Stimulated activated CD8-positive, alpha-beta memory T cell treated with anti-CD3 and anti-CD28 coated beads, Interleukin-15, amount 100 ng/mL, for 4 hours (primary cell): Measurements from ENCODE around the gene PPP1R12B.
"Not testable (repeated sequence)": the region's sequence is repeated elsewhere in the genome, so short reads cannot be mapped to it uniquely, and the experiment has no call there.

Experiments
- DNase-seq, 2 donors: peaks; one replicate each; pipeline ENCODE4 v3.0.0-alpha.2; 2020; ENCODE audit warnings: low read depth in 2 of 2

The PPP1R12B gene

DNA sequence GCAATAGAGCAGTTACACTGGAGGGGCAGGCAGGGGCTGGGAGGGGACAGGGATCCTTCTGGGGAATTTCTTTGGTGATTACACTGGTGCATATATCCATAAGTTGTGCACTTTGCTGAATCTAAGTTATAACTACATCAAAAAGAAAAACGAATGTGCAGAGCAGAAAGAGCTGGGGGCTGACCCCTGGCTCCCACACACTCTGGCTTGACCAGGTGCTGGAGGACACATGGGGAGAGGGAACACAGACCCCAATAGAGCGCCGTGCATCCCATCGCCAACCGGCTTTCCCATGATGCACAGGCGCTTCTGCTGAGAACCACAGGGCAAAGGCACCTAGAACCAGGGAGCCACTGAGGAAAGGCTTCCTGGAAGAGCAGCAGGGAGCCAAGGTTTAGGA lies 281.6 kb downstream of the PPP1R12B start:
- DNase-seq = not testable (repeated sequence)

DNA sequence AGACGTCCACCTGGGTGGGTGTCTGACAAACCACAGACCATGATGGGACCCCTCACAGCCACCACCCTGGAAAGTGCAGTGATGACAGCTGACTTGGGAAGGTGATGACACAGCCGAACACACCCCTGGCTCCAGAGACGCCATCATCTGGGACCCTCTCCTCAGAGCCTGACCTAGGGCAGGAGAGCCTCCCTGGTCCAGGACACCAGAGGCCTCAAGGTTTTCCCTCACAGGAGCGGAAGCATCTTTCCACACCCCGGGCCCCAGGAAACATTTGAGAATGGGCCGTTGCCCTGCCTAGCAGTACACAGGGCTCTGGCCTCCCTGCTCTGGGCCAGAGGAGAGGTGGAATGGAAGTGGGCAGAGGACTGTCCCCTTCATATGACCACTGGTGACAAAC lies 282.0 kb downstream of the PPP1R12B start:
- DNase-seq = no peak

DNA sequence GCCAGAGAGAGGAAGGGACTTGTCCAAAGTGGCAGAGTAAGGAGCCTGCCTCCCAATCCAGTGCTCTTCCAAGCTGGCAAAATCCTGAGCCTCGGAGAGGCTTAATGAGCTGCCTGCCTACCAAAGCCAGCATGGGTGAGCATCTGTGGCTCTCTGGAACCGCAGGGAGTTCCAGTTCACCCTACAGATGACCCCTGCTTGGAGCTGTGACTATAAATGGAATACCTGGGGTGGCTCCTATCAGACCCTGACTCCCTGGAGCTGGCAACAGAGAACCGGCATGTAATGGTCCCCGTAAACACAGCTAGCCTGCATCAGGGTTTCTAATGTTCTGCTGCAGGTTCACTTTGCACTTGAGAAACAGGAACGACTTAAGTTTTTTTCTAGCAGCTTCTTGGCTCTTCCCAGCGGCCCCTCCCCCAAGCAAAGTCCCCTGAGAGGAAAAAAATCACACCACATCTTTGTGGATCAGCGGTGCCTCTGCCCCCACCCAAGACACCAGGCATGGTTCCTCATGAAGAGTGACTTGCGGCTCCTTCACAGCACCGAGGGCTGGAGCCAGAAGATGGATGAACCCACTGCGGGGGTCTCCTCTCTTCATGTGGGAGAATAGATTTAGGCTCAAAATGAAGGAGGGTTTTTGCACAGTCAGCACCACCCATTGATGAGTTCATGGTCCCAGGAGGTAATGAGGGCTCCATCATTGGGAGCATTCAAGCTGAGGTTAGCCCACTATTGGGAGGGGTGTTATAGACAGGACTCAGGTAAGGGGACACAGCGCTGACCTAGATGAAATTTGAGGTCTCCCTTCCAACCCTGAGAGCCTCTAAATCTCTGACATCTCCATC lies 282.8 kb downstream of the PPP1R12B start:
- DNase-seq = no peak

DNA sequence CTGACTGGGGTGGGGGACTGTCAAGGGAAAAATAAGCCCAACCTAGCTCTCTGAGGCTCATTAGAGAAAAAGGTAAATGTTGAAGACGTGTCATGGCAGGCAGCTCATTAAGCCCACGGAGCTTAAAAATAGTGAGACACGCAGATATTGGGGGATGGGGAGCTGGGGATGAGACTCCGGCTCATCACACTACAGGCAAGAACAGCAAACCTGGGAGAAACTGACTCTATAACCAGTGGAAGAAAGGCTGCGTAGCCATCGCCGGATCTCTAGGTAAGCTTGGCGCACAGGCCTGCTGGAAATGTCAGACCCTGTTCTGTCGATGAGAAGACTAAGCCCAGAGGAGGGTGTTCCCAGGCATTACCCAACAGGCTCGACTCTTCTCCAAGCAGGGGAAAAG lies 283.7 kb downstream of the PPP1R12B start:
- no peak for DNase-seq

DNA sequence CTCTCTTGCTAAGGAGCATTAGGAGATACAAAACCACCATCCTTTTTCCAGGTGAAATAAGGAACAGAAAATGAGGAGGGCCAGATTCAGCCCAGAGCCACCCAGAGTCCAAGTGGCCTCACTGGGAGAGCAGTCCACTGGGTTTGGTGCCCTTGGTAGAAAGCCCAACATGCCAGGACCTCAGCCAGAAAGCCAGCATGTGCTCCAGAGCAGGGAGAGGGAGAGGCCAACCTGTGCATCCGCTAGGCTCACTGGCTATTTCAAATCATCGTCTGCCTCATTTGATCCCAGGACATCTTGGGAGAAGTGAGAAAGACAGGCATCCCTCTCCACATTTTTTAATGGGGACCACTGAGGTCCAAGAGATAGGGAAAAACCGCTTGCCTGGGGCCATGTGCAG lies 287.7 kb downstream of the PPP1R12B start:
- not testable (repeated sequence) for DNase-seq

DNA sequence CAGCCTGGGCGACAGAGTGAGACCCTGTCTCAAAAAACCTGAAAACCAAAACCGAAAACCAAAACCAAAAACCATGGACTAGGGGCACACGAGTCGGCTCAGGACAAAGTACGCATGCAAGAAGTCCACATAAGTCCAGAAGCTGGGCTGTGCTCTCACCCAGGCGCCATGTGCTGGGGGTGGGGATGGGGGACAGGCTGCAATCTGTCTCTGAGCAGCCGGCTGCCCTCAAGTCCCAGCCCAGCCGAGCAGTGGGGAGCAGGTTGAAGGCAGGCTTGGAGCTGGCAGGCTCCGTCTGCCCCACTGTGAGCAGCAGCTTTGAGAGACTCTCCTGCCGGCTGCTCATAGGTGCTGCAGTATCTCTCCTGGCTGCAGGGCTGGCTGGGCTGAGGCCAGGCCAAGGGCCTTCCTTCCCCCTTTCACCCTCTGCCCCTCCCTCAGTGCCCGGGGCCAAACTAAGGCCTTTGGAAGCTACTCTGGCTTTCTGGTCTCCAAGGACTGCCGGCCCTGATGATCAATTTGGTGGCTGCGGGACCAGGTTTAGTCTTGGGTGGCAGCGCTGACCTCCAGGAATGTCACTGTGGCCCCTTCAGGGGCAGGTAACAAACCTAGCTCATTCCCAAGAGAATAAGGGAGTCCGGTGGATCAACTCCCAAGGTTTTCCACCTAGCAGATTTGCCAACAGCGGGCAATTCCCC lies 289.0 kb downstream of the PPP1R12B start:
- not testable (repeated sequence) for DNase-seq

DNA sequence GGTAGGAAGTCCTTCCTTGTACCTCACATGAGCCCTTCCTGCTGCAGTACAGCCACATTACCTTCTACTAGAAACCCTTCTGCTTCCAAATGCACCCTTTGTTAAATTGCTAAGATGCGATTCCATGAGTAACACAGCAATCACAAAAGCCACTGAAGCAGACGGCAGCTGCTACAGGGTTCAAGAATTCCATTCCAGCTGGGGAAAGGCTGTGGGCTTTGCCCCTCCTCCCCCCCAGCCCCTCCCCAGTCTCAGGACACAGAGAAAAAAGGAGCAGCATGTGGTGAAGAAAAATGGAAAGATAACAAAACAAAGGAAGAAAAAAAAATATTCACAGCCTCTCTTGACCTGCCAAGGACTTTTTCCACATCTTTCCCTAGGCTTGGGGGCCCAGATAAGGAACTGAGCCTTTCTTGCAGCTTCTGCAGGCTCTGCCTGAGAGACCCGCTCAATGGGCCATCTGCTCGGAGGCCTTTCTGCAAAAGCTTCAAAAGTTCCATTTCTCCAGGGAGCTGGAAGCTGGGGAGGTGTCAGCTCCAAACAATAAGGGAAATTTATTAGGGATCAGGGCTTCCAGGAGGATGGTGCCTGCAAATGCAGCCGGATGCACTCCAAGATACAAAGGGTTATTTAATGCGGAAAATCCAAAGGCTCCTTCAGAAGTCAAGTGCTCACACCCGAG lies 289.7 kb downstream of the PPP1R12B start:
- DNase-seq = no peak

DNA sequence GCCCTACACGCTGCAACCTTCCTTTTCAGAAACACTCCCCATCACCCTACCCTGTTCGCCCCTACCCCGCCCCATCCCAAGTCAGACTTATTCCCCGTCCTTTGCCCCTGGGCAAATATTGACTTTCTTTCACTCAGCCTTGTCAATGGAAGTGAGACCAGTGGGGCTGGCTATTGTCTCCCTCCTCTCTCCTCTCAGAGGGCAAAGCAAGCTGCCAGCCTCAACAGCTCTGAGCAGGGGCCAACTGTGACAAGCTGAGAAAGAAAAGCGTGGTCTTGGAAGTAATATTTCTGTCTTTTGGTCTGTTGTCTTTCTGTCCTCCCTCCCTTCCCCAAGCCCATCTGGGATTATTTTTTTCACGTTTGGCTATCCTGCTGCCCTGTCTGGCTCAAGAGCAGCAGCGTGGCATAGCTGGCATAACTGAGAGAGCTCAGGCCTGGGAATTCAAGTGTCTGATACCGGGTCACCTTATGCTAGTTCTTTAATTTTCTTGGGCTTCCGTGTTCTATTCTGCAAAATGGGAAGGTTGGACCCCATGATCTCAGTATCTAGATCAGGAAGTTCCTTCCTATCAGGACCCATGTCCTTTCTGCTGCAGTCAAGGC lies 290.3 kb downstream of the PPP1R12B start:
- DNase-seq = not testable (repeated sequence)

DNA sequence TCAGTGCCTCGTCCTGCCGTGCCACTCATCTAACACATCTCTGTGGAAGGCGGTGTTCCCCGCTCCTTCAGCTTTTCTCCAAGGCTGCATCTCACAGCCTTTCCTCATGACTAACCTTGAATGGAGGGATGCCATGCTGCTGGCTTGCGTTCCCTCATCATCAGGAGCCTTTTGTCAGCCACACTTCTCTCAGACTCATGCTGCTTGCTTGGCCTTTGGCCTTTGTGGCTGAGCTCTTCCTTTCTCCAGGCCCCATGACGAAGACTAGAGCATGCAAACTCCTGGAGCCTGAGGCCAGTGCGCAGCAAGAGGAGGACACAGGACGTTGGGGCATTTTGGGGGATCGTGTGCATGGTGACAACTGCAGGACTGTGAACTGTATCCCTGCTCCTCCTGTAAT lies 291.0 kb downstream of the PPP1R12B start:
- no peak for DNase-seq

DNA sequence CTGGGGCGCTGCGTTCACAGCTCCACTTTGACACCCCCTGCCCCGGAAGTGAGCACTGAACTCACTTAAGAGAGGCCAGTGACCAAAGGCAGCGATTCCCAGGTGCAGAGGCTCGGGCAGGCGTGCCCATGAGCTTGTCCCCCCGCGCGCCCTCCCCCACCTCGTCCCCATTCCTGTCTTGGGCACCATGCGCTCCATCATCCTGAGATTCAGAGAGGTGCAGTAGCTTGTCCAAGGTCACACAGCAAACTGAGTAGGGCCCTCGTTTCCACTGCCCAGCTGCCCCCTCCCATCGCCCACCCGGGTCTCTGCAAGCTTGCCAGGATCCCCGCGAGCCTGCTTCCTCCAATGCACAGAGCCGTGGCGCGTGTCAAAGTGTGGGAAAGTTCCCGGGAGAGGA lies 293.7 kb downstream of the PPP1R12B start:
- no peak for DNase-seq
